Activated naive CD4-positive, alpha-beta T cell treated with anti-CD3 and anti-CD28 coated beads, Interleukin-2, amount 50 U/mL, for 24 hours (primary cell): ENCODE measurements around the gene SELENOK.

Experiments used
- H3K27ac Mint-ChIP-seq: one replicate; pipeline ENCODE4 v1.8.0; 2021; ENCODE audit warnings: mild to moderate bottlenecking, mixed read lengths
- H3K27me3 Mint-ChIP-seq: one replicate; pipeline ENCODE4 v1.8.0; 2021; ENCODE audit warnings: mixed read lengths
- H3K36me3 Mint-ChIP-seq: one replicate; pipeline ENCODE4 v1.8.0; 2021; ENCODE audit warnings: mixed read lengths
- H3K4me1 Mint-ChIP-seq: one replicate; pipeline ENCODE4 v1.8.0; 2021; ENCODE audit warnings: mixed read lengths
- H3K4me3 Mint-ChIP-seq: one replicate; pipeline ENCODE4 v1.8.0; 2021; ENCODE audit warnings: mild to moderate bottlenecking, mixed read lengths
- H3K9me3 Mint-ChIP-seq: one replicate; pipeline ENCODE4 v1.8.0; 2021; ENCODE audit warnings: mixed read lengths

Gene SELENOK

GRCh38 chr3:53836084-53836872, 55.4 kb downstream of the SELENOK start:
- Mint-ChIP-seq H3K27ac (no peak overlapping the region), H3K4me1 (no peaks in the 10 kb centered on the region), H3K4me3 (no peak overlapping the region), H3K27me3 (peaks cover 1% of the 10 kb centered on the region), H3K9me3 (no peaks in the 10 kb centered on the region), H3K36me3 (no peaks in the 10 kb centered on the region)

- H3K4me1 Mint-ChIP-seq = no peaks in the 10 kb centered on the region
- H3K27me3 Mint-ChIP-seq = peaks cover 1% of the 10 kb centered on the region
- H3K9me3 Mint-ChIP-seq = no peaks in the 10 kb centered on the region
- no peak overlapping the region for H3K4me3 Mint-ChIP-seq
- no peaks in the 10 kb centered on the region for H3K36me3 Mint-ChIP-seq
- H3K27ac Mint-ChIP-seq = no peak overlapping the region
Measured at GRCh38 chr3:53835257-53835656, 56.4 kb downstream of the SELENOK start.

DNA sequence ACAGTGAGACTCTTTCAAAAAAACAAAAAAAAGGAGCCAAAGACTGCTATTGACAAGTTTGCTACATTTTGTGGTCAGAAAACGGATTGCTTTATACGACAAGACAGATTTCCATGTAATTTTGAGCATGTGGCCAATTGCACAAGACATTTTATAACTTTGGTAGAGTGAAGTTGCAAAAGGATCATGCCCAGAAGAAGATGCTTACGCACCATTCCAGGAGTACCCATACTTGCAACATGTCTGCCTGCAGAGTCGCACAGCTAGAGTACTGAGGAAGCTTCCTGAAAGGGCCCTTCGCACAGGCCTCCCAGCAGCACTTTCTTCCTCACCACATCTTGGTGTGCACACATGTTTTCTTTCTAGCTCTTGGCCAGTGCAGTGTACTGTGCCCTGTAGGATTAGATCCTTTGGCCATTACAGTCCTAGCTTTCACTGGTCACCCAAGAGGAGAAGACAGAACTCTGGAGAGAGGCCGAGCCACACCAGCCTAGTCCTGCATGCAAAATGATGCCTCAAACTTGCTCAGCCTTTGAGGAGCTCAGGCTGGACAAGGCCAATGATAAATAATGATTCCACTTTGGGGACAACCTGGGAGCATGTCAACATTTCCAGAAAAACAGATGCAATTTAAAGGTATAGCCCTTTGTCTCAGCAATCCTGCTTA, 57.1 kb downstream of the SELENOK start:
- Mint-ChIP-seq H3K4me3 (no peak overlapping the region), H3K27ac (no peak overlapping the region), H3K27me3 (peaks cover 1% of the 10 kb centered on the region), H3K4me1 (no peaks in the 10 kb centered on the region), H3K9me3 (no peaks in the 10 kb centered on the region), H3K36me3 (no peaks in the 10 kb centered on the region)
